BJ (cell line): Measurements from ENCODE around the gene LRP1-AS. TPM values are rescaled to one million over a fixed set of nuclear protein-coding genes. Genes with fewer than 3 reads are reported as not detected.

Experiments
- CTCF ChIA-PET: fragments of 350-600 bp; formaldehyde crosslinking; extraction: SDS; loops from one replicate; lab custom pipeline; 2021; ENCODE audit warnings: antibody characterized with exemption, inconsistent platforms; lab: Yijun Ruan, JAX
- POLR2A ChIA-PET: fragments of 300-600 bp; sonication (Branson Sonifier 250); formaldehyde crosslinking; extraction: SDS; loops from one replicate; lab custom pipeline; 2021; ENCODE audit warnings: antibody characterized with exemption; lab: Charles Lee
- DNase-seq: peaks from one replicate; pipeline ENCODE4 v3.0.0-alpha.2; 2011; ENCODE audit warnings: low read depth
- H3K27me3 ChIP-seq: 2 replicates; pipeline ENCODE4 v1.6.0; 2011; ENCODE audit warnings: low read length; ENCODE audit not compliant: control insufficient read depth, insufficient read depth
- H3K36me3 ChIP-seq: 2 replicates; pipeline ENCODE4 v1.5.1; 2011; ENCODE audit warnings: low read length; ENCODE audit not compliant: control insufficient read depth, insufficient read depth
- H3K4me3 ChIP-seq: 2 replicates; pipeline ENCODE4 v1.5.1; 2011; ENCODE audit warnings: low read depth, mild to moderate bottlenecking, control low read depth, low read length
- polyA plus RNA-seq: library from polyadenylated mRNA; depleted of rRNA; stranded (reverse); fragments of >200 nt; gene quantifications from 2 replicates; pipeline ENCODE4 v1.2.3, GENCODE V29; 2011
- TF ChIP-seq, protein P1 (sequence below): IDR thresholded peaks from 2 replicates; pipeline ENCODE4 v1.5.1; 2011; ENCODE audit warnings: low read depth, mild to moderate bottlenecking, control low read depth, inconsistent platforms, low read length, moderate library complexity; ENCODE audit not compliant: insufficient read depth

The LRP1-AS gene
- polyA plus RNA-seq, 1 experiment = not detected

DNA sequence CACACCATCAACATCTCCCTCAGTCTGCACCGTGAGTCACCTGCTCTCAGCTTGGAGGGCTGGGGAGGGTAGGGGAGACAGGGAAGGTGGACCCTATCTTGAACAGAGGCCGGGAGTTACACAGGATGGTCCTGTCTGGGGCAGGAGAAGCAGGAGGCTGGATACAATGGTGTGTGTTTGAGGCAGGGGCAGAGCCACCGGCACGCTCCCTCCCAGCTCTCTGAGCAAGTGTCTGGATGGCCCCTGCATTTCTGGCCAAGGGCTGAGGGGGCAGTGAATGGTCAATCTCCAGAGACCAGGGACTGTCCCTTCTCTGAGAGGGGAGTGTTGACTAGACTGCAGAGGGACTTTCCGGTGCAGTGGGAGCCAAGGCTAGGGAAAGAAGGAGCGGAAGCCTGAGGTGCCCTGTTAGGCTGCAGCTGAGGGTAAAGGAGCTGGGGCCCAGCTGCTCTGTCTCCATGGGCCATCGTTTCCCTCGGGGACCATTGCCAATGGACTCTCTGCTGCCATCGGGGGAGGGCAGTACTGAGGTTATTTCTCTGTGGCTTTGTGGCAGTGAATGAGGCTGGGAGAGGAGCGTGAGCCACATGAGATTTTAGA, 1.9 kb downstream of the LRP1-AS start:
- Histone ChIP-seq H3K36me3 (peaks cover 60% of the 10 kb centered on the region), H3K27me3 (no peaks in the 10 kb centered on the region), H3K4me3 (no peak overlapping the region)
- ChIA-PET POLR2A (no interaction called here), CTCF (interaction anchor here (0.6 to 5.0 kb wide), 9 partner anchors 10 to 548 kb away, joined by 3 to 23 read pairs (median 4); partner anchors contain the start of gene STAT6)
- no peak for DNase-seq
- TF ChIP-seq, protein P1, sequence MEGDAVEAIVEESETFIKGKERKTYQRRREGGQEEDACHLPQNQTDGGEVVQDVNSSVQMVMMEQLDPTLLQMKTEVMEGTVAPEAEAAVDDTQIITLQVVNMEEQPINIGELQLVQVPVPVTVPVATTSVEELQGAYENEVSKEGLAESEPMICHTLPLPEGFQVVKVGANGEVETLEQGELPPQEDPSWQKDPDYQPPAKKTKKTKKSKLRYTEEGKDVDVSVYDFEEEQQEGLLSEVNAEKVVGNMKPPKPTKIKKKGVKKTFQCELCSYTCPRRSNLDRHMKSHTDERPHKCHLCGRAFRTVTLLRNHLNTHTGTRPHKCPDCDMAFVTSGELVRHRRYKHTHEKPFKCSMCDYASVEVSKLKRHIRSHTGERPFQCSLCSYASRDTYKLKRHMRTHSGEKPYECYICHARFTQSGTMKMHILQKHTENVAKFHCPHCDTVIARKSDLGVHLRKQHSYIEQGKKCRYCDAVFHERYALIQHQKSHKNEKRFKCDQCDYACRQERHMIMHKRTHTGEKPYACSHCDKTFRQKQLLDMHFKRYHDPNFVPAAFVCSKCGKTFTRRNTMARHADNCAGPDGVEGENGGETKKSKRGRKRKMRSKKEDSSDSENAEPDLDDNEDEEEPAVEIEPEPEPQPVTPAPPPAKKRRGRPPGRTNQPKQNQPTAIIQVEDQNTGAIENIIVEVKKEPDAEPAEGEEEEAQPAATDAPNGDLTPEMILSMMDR = no peak

DNA sequence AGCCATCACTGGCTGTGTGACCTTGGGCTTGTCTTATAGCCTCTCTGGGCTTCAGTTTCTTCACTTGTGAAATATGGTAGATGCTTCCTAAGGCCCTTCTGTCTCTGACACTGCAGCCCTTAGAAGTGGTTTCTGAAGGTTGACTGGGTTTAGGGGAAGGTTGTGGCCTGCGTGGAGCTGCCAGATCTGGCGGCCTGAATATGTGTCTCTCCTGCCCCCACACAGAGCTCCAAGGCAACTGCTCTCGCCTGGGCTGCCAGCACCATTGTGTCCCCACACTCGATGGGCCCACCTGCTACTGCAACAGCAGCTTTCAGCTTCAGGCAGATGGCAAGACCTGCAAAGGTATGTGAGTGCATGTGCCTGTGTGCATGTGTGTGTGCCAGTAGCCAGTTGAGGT, 4.0 kb downstream of the LRP1-AS start:
- CTCF ChIA-PET = no interaction called here
- TF ChIP-seq, protein P1 = no peak

DNA sequence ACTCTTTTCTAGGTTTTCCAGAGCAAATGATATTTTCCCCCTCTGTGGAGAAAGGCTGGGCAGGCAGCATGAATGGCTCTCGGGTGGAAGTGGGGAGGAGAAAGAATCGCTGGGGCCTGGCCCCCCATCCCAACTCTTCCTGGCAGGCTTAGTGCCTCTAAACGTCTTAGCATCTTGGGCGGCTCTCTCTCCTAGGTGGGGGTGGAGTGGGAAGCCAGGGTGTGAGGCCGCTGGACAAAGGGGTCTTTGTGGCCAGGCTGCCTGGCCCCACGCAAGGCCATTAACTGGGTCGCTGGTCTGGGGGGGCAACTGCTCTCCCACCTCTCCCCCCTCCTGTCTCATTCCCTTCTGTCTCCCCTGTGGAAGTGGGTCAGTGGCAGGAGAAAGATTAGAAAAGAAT, 4.7 kb downstream of the LRP1-AS start:
- H3K27me3 ChIP-seq = no peaks in the 10 kb centered on the region
- peaks cover 64% of the 10 kb centered on the region for H3K36me3 ChIP-seq
- no peak overlapping the region for H3K4me3 ChIP-seq
- POLR2A ChIA-PET = no interaction called here
- CTCF ChIA-PET = interaction anchor here (1.0 kb wide), 1 partner anchor 11 kb away, joined by 3 read pairs; no protein-coding TSS in a partner anchor
- TF ChIP-seq, protein P1 = no peak
- no peak for DNase-seq

More for the DNA sequence above, 4.0 kb downstream of the LRP1-AS start:
- no peak overlapping the region for H3K4me3 ChIP-seq
- POLR2A ChIA-PET = no interaction called here
- H3K27me3 ChIP-seq = no peaks in the 10 kb centered on the region
- peaks cover 64% of the 10 kb centered on the region for H3K36me3 ChIP-seq
- DNase-seq = no peak

DNA sequence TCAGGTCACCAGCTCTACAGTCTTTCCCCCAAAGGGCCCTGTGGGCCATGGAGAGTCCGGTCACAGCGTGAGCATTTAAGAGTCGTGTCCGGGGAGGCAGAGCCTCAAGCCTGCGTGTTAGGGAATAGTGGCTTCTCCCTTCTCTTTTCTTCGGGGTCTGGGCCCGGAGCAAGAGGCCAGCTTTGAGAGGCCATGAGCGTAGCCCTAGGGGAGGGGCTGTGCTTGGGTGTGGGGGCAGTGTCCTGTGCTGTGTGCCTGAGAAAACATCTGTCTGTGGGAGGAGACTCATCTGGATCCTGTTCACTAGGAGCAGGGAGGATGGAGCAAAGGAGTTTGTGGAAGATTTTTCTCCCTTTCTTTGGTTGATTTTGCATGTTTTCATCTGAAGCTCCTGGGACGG, 5.3 kb downstream of the LRP1-AS start:
- Histone ChIP-seq H3K4me3 (no peak overlapping the region), H3K36me3 (peaks cover 61% of the 10 kb centered on the region), H3K27me3 (no peaks in the 10 kb centered on the region)
- TF ChIP-seq, protein P1 = no peak
- POLR2A ChIA-PET = no interaction called here
- no peak for DNase-seq
- CTCF ChIA-PET = interaction anchor here (1.0 to 1.9 kb wide), 3 partner anchors 10 to 30 kb away, joined by 3 to 6 read pairs (median 4); no protein-coding TSS in a partner anchor

DNA sequence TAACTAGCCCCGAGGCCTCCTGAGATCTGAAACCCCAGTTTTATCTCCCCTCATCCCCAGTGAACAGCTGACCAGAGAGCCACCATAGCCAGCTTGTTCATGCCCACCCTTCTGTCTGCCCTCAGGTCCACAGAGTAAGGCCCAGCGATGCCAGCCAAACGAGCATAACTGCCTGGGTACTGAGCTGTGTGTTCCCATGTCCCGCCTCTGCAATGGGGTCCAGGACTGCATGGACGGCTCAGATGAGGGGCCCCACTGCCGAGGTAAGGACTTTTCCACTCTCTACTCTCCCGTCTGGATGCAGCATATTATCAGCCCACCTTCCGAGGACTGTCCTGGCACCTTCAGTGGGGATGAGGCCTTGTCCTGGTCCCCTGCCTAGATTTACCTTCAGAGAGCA, 6.2 kb downstream of the LRP1-AS start:
- no peak for DNase-seq
- POLR2A ChIA-PET = no interaction called here
- H3K27me3 ChIP-seq = no peaks in the 10 kb centered on the region
- CTCF ChIA-PET = interaction anchor here (0.9 to 1.9 kb wide), 4 partner anchors 8 to 35 kb away, joined by 4 to 6 read pairs (median 4); no protein-coding TSS in a partner anchor
- H3K36me3 ChIP-seq = peaks cover 53% of the 10 kb centered on the region
- no peak overlapping the region for H3K4me3 ChIP-seq
- TF ChIP-seq, protein P1 = no peak
